DOHH2 (cell line): Measurements from ENCODE around the gene BRSK2.

ENCODE experiments used
- H3F3A ChIP-seq: fragments of 200-600 bp; sonication (generic), shearing (Covaris generic); 2 replicates; pipeline ENCODE4 v1.6.0; 2016; ENCODE audit warnings: antibody characterized with exemption, mild to moderate bottlenecking; ENCODE audit not compliant: control insufficient read depth, insufficient read depth
- H3K27ac ChIP-seq: fragments of 200-600 bp; sonication (generic); 2 replicates; pipeline ENCODE4 v1.5.1; 2014; ENCODE audit warnings: low read depth, mild to moderate bottlenecking, low read length, moderate library complexity
- H3K27me3 ChIP-seq: fragments of 200-600 bp; sonication (generic); 2 replicates; pipeline ENCODE4 v1.6.1; 2014; ENCODE audit warnings: mild to moderate bottlenecking, low read length, mixed read lengths; ENCODE audit not compliant: control insufficient read depth
- H3K36me3 ChIP-seq: fragments of 200-600 bp; sonication (generic); 2 replicates; pipeline ENCODE4 v1.6.1; 2014; ENCODE audit warnings: mild to moderate bottlenecking, low read length, moderate library complexity, mixed read lengths; ENCODE audit not compliant: control insufficient read depth
- H3K4me1 ChIP-seq: fragments of 200-600 bp; sonication (generic); 2 replicates; pipeline ENCODE4 v1.6.1; 2014; ENCODE audit warnings: mild to moderate bottlenecking, low read length, mixed read lengths; ENCODE audit not compliant: control insufficient read depth
- H3K4me2 ChIP-seq: fragments of 200-600 bp; sonication (generic); 2 replicates; pipeline ENCODE4 v1.6.0; 2014; ENCODE audit warnings: mild to moderate bottlenecking, low read length, moderate library complexity
- H3K4me3 ChIP-seq: fragments of 200-600 bp; sonication (generic); 2 replicates; pipeline ENCODE4 v1.5.1; 2014; ENCODE audit warnings: mild to moderate bottlenecking, low read length, mixed read lengths
- H3K79me2 ChIP-seq: fragments of 200-600 bp; sonication (generic); 2 replicates; pipeline ENCODE4 v1.6.1; 2014; ENCODE audit warnings: mild to moderate bottlenecking, low read length, mixed read lengths; ENCODE audit not compliant: control insufficient read depth
- H3K9me2 ChIP-seq: fragments of 200-600 bp; sonication (generic); replicated peaks from 2 replicates; pipeline ENCODE4 v1.6.1; 2014; ENCODE audit warnings: mild to moderate bottlenecking, low read length, mixed read lengths; ENCODE audit not compliant: control insufficient read depth
- H3K9me3 ChIP-seq: fragments of 200-600 bp; sonication (generic); 2 replicates; pipeline ENCODE4 v1.6.1; 2014; ENCODE audit warnings: antibody characterized with exemption, low read length, mixed read lengths; ENCODE audit not compliant: control insufficient read depth, insufficient read depth
- H4K20me1 ChIP-seq: fragments of 200-600 bp; sonication (generic); 2 replicates; pipeline ENCODE4 v1.6.0; 2014; ENCODE audit warnings: low read depth, mild to moderate bottlenecking, antibody characterized with exemption, low read length, moderate library complexity; ENCODE audit not compliant: control insufficient read depth, insufficient read depth
- EZH2phosphoT487 ChIP-seq: fragments of 200-600 bp; sonication (generic); IDR thresholded peaks from 2 replicates; pipeline ENCODE4 v1.6.1; 2017; ENCODE audit warnings: borderline replicate concordance, mild to moderate bottlenecking, antibody characterized with exemption, low read length, moderate library complexity, mixed read lengths
- TF ChIP-seq, protein P1 (sequence below): fragments of 200-600 bp; sonication (generic); IDR thresholded peaks from one replicate; pipeline ENCODE4 v1.5.1; 2014; ENCODE audit warnings: antibody characterized with exemption, mild to moderate bottlenecking, low read depth, low read length; ENCODE audit not compliant: poor library complexity, severe bottlenecking

The BRSK2 gene

GRCh38 chr11:1472180-1473005 is 82.7 kb downstream of the BRSK2 start:
- Histone ChIP-seq H3K27ac (no peak overlapping the region), H3K36me3 (peaks cover 1% of the 10 kb centered on the region; the same call in 1 of the 2 replicates)

GRCh38 chr11:1473011-1473628 is 83.4 kb downstream of the BRSK2 start:
- Histone ChIP-seq H3K27ac (no peak overlapping the region), H3K27me3 (no peaks in the 10 kb centered on the region), H3K9me3 (no peaks in the 10 kb centered on the region), H3K36me3 (peaks cover 4% of the 10 kb centered on the region; the same call in 1 of the 2 replicates), H3F3A (no peaks in the 10 kb centered on the region), H3K79me2 (no peaks in the 10 kb centered on the region), H3K4me1 (no peaks in the 10 kb centered on the region), H3K4me2 (no peak overlapping the region), H3K9me2 (no peaks in the 10 kb centered on the region), H4K20me1 (no peaks in the 10 kb centered on the region), H3K4me3 (no peak overlapping the region)
- no peak for TF ChIP-seq EZH2phosphoT487
- TF ChIP-seq, protein P1, sequence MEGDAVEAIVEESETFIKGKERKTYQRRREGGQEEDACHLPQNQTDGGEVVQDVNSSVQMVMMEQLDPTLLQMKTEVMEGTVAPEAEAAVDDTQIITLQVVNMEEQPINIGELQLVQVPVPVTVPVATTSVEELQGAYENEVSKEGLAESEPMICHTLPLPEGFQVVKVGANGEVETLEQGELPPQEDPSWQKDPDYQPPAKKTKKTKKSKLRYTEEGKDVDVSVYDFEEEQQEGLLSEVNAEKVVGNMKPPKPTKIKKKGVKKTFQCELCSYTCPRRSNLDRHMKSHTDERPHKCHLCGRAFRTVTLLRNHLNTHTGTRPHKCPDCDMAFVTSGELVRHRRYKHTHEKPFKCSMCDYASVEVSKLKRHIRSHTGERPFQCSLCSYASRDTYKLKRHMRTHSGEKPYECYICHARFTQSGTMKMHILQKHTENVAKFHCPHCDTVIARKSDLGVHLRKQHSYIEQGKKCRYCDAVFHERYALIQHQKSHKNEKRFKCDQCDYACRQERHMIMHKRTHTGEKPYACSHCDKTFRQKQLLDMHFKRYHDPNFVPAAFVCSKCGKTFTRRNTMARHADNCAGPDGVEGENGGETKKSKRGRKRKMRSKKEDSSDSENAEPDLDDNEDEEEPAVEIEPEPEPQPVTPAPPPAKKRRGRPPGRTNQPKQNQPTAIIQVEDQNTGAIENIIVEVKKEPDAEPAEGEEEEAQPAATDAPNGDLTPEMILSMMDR: no peak

More at GRCh38 chr11:1472180-1473005, 82.7 kb downstream of the BRSK2 start:
- Histone ChIP-seq H3F3A (no peaks in the 10 kb centered on the region), H3K4me2 (no peak overlapping the region), H4K20me1 (no peaks in the 10 kb centered on the region), H3K79me2 (no peaks in the 10 kb centered on the region), H3K9me2 (no peaks in the 10 kb centered on the region), H3K27me3 (no peaks in the 10 kb centered on the region), H3K4me1 (no peaks in the 10 kb centered on the region), H3K9me3 (no peaks in the 10 kb centered on the region), H3K4me3 (no peak overlapping the region)
- no peak for TF ChIP-seq EZH2phosphoT487
- TF ChIP-seq, protein P1: no peak

DNA sequence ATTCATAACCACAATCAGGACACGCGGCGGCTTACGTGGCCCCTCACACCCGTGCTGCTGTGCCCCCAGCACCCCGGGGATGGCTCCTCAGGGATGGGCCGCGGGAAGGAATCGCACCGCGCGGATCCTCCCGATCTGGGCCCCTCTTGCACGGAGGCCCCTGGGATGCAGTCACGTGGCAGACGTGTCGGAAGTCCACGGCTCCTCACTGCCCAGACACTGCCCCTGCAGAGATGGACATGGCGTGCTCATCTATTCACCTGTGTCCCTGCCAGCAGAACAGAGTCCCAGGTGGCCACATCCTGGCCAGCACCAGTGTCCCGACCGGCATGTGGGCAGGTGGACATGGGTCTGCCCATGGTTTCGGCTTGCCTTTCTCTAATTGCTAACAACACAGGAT is 84.1 kb downstream of the BRSK2 start:
- no peak overlapping the region for H3K4me2 ChIP-seq
- no peaks in the 10 kb centered on the region for H3K27me3 ChIP-seq
- no peak overlapping the region for H3K27ac ChIP-seq
- H3K36me3 ChIP-seq: peaks cover 4% of the 10 kb centered on the region; the same call in 1 of the 2 replicates
- H4K20me1 ChIP-seq: no peaks in the 10 kb centered on the region
- H3K9me3 ChIP-seq: no peaks in the 10 kb centered on the region
- H3K4me3 ChIP-seq: no peak overlapping the region
- no peaks in the 10 kb centered on the region for H3K79me2 ChIP-seq
- no peaks in the 10 kb centered on the region for H3F3A ChIP-seq
- no peaks in the 10 kb centered on the region for H3K9me2 ChIP-seq
- H3K4me1 ChIP-seq: no peaks in the 10 kb centered on the region
- TF ChIP-seq, protein P1: no peak
- TF ChIP-seq EZH2phosphoT487: no peak
